Kidney (tissue), 14 donors: ENCODE results near the gene C20orf96. TPM values are rescaled to one million over a fixed set of nuclear protein-coding genes. Genes with fewer than 3 reads are reported as not detected.

ENCODE experiments used
- DNase-seq, 5 donors: peaks; one replicate each; pipeline ENCODE4 v3.0.0-alpha.2; 2013 to 2020
- FAIRE-seq: peaks from 2 replicates; lab custom pipeline; 2012; peaks lifted over from hg19 to GRCh38; lab: Jason Lieb, UNC
- H3K27ac ChIP-seq, 2 donors: one replicate each; pipeline ENCODE4 v1.7.0; 2013; ENCODE audit warnings: low read depth in 2 of 2, low read length in 2 of 2, inconsistent platforms in 1 of 2
- H3K27me3 ChIP-seq: one replicate; pipeline ENCODE4 v1.7.1; 2013; ENCODE audit warnings: low read length, inconsistent platforms; ENCODE audit not compliant: control insufficient read depth, insufficient read depth
- H3K36me3 ChIP-seq, 3 donors: one replicate each; pipeline versions ENCODE4 v1.7.0 to v1.7.1; 2013; ENCODE audit warnings: low read length in 3 of 3, control low read depth in 1 of 3, inconsistent platforms in 1 of 3; ENCODE audit not compliant: insufficient read depth in 3 of 3, control insufficient read depth in 2 of 3
- H3K4me1 ChIP-seq, 3 donors: one replicate each; pipeline versions ENCODE4 v1.7.0 to v1.7.1; 2013; ENCODE audit warnings: low read length in 3 of 3, inconsistent platforms in 1 of 3, low read depth in 1 of 3; ENCODE audit not compliant: control insufficient read depth in 2 of 3, insufficient read depth in 2 of 3
- H3K4me3 ChIP-seq, 3 donors: one replicate each; pipeline versions ENCODE4 v1.7.0 to v1.8.1; 2013; ENCODE audit warnings: low read length in 3 of 3, control low read depth in 1 of 3, inconsistent platforms in 1 of 3
- H3K9ac ChIP-seq, 3 donors: one replicate each; pipeline versions ENCODE4 v1.7.0 to v1.7.1; 2013; ENCODE audit warnings: low read length in 3 of 3, control low read depth in 1 of 3, inconsistent platforms in 1 of 3
- H3K9me3 ChIP-seq, 3 donors: one replicate each; pipeline versions ENCODE4 v1.7.0 to v1.7.1; 2013; ENCODE audit warnings: low read length in 3 of 3, control low read depth in 1 of 3, inconsistent platforms in 1 of 3; ENCODE audit not compliant: control insufficient read depth in 2 of 3, insufficient read depth in 1 of 3
- CTCF ChIP-seq: IDR thresholded peaks from 3 replicates; pipeline ENCODE4 v1.5.1; 2012; ENCODE audit warnings: mild to moderate bottlenecking, moderate library complexity, borderline replicate concordance; ENCODE audit not compliant: insufficient read depth; ENCODE audit errors: extremely low read depth
- intact Hi-C: fragments of 100-400 bp; cut with DNase I; formaldehyde crosslinking; loops from one replicate; pipeline ENCODE4 v1.11.1; 2022
- polyA plus RNA-seq: library from polyadenylated mRNA; stranded (reverse); fragments of 350-450 nt; fragmentation: Illumina TruSeq; extraction: RNeasy Lipid Tissue Mini Kit (QIAGEN cat#74804); gene quantifications from one replicate; pipeline ENCODE4 v1.2.3, GENCODE V29; 2014; ENCODE audit warnings: low read depth, low replicate concordance; ENCODE audit not compliant: insufficient read depth
- total RNA-seq: library from RNA; stranded (reverse); fragmentation: NEBNext Ultra II Directional; extraction: Animal tissue kit (Norgen Biotek cat#: 25700); gene quantifications from one replicate; pipeline ENCODE4 v1.2.1, GENCODE V29; 2021
- donor health status: control.
- donor health status: control.
- donor health status: control.
- donor health status: control.
- donor health status: control.
- donor health status: DM: yes; HTN: yes; CAD: no.
- donor health status: Normal renal cell carcinoma (clear cell type).

C20orf96 gene
- total and polyA plus RNA-seq, 2 donors from 2014 or later = 9.4 to 12.5 TPM

GRCh38 chr20:278607-279571 is 11.7 kb downstream of the C20orf96 start:
- H3K4me1 ChIP-seq = no peaks in the 10 kb centered on the region
- no peaks in the 10 kb centered on the region for H3K27me3 ChIP-seq
- H3K36me3 ChIP-seq = peaks cover 2 to 27% (median 7%) of the 10 kb centered on the region in 3 donors
- DNase-seq = peak in 2 of 5 donors; percentile 30 to 76
- H3K4me3 ChIP-seq = no peak overlapping the region
- no peak for FAIRE-seq
- H3K9ac ChIP-seq = no peak overlapping the region
- TF ChIP-seq CTCF = no peak
- intact Hi-C loops = no loop called here
- no peaks in the 10 kb centered on the region for H3K9me3 ChIP-seq
- no peak overlapping the region for H3K27ac ChIP-seq

- Histone ChIP-seq H3K36me3 (peaks cover 2 to 27% (median 7%) of the 10 kb centered on the region in 3 donors), H3K9ac (no peak overlapping the region), H3K4me1 (no peaks in the 10 kb centered on the region), H3K9me3 (no peaks in the 10 kb centered on the region), H3K27me3 (no peaks in the 10 kb centered on the region), H3K27ac (no peak overlapping the region), H3K4me3 (no peak overlapping the region)
- FAIRE-seq (no peak), DNase-seq (no peak)
- TF ChIP-seq CTCF = no peak
- intact Hi-C loops = no loop called here
Measured at GRCh38 chr20:278181-278580, 12.4 kb downstream of the C20orf96 start.

- H3K4me1 ChIP-seq = no peaks in the 10 kb centered on the region
- H3K27ac ChIP-seq = no peak overlapping the region
- DNase-seq (no peak), FAIRE-seq (no peak)
- intact Hi-C loops = no loop called here
- H3K9ac ChIP-seq = no peak overlapping the region
- TF ChIP-seq CTCF = no peak
- H3K4me3 ChIP-seq = no peak overlapping the region
- H3K36me3 ChIP-seq = peaks cover 2 to 27% (median 7%) of the 10 kb centered on the region in 3 donors
- no peaks in the 10 kb centered on the region for H3K27me3 ChIP-seq
- no peaks in the 10 kb centered on the region for H3K9me3 ChIP-seq
Measured at GRCh38 chr20:277496-277781, 13.1 kb downstream of the C20orf96 start.
